Endothelial cell of umbilical vein (primary cell): ENCODE measurements around the gene CASP9.

Experiments used
- EZH2 ChIP-seq: IDR thresholded peaks from 2 replicates; pipeline ENCODE4 v1.6.1; 2012; ENCODE audit warnings: borderline replicate concordance, low read depth, mild to moderate bottlenecking, moderate library complexity, low read length, inconsistent platforms; ENCODE audit not compliant: severe bottlenecking
- FOS ChIP-seq: IDR thresholded peaks from 2 replicates; pipeline ENCODE4 v1.6.1; 2011; ENCODE audit warnings: mild to moderate bottlenecking, low read length, moderate library complexity, borderline replicate concordance; ENCODE audit not compliant: insufficient read depth
- GATA2 ChIP-seq: IDR thresholded peaks from 2 replicates; pipeline ENCODE4 v1.7.0; 2011; ENCODE audit warnings: low read depth, mild to moderate bottlenecking, moderate library complexity, mixed read lengths, low read length; ENCODE audit not compliant: insufficient read length, insufficient read depth
- JUN ChIP-seq: IDR thresholded peaks from 2 replicates; pipeline ENCODE4 v1.6.1; 2011; ENCODE audit warnings: borderline replicate concordance, low read depth; ENCODE audit not compliant: insufficient read length, insufficient read depth
- MYC ChIP-seq: IDR thresholded peaks from one replicate; pipeline ENCODE4 v1.6.1; 2011; ENCODE audit warnings: mild to moderate bottlenecking, low read depth, low read length
- POLR2A ChIP-seq: IDR thresholded peaks from 2 replicates; pipeline ENCODE4 v1.6.1; 2012; ENCODE audit warnings: low read depth, mild to moderate bottlenecking, control low read depth, low read length
- POLR2AphosphoS5 ChIP-seq: IDR thresholded peaks from 2 replicates; pipeline ENCODE4 v1.6.1; 2012; ENCODE audit warnings: low read depth, mild to moderate bottlenecking, control low read depth, low read length, moderate library complexity; ENCODE audit not compliant: insufficient read depth
- TF ChIP-seq, protein P1 (sequence below), 2 donors: IDR thresholded peaks; 1 replicate in 1 of 2; 2 replicates in 1 of 2; pipeline ENCODE4 v1.5.1; 2011; ENCODE audit warnings: low read length in 2 of 2, mild to moderate bottlenecking in 2 of 2, moderate library complexity in 2 of 2, control low read depth in 1 of 2, inconsistent platforms in 1 of 2, low read depth in 1 of 2; ENCODE audit not compliant: insufficient read depth in 1 of 2; ENCODE audit errors: extremely low read depth in 1 of 2
- TF ChIP-seq, protein P2 (sequence below): IDR thresholded peaks from 2 replicates; pipeline ENCODE4 v1.6.1; 2011; ENCODE audit not compliant: insufficient read depth, insufficient read length

DNA sequence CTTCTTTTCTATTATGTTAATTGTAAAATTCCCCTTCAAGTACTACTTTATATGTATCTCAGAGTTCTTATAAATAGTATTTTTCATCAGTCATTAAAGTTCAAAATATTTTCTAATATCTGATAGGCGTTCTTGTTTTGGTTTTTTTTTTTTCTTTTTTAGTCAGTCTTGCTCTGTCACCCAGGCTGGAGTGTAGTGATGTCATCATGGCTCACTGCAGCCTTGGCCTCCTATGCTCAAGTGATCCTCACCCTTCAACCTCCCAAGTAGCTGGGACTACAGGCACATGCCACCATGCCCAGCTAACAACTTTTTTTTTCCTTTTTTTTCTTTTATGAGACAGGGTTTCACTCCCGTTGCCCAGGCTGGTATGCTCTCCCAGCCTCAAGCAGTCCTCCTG, 33.6 kb upstream of the CASP9 start:
- TF ChIP-seq, protein P1, sequence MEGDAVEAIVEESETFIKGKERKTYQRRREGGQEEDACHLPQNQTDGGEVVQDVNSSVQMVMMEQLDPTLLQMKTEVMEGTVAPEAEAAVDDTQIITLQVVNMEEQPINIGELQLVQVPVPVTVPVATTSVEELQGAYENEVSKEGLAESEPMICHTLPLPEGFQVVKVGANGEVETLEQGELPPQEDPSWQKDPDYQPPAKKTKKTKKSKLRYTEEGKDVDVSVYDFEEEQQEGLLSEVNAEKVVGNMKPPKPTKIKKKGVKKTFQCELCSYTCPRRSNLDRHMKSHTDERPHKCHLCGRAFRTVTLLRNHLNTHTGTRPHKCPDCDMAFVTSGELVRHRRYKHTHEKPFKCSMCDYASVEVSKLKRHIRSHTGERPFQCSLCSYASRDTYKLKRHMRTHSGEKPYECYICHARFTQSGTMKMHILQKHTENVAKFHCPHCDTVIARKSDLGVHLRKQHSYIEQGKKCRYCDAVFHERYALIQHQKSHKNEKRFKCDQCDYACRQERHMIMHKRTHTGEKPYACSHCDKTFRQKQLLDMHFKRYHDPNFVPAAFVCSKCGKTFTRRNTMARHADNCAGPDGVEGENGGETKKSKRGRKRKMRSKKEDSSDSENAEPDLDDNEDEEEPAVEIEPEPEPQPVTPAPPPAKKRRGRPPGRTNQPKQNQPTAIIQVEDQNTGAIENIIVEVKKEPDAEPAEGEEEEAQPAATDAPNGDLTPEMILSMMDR (IDR thresholded peaks at IDR 0.05; ENCODE audit: extremely low read depth in 1 of 2, insufficient read depth in 1 of 2, low read depth in 1 of 2, low read length in 2 of 2): no peak
- TF ChIP-seq EZH2 (no peak), POLR2AphosphoS5 (no peak), POLR2A (no peak), FOS (no peak), JUN (no peak), MYC (no peak), GATA2 (no peak)
- TF ChIP-seq, protein P2, sequence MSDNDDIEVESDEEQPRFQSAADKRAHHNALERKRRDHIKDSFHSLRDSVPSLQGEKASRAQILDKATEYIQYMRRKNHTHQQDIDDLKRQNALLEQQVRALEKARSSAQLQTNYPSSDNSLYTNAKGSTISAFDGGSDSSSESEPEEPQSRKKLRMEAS: no peak
